Testis (tissue), 3 donors: Measurements from ENCODE around the gene CLPTM1L. TPM values are rescaled to one million over a fixed set of nuclear protein-coding genes. Genes with fewer than 3 reads are reported as not detected.
"Not testable (repeated sequence)": the region's sequence is repeated elsewhere in the genome, so short reads cannot be mapped to it uniquely, and the experiment has no call there.

Experiments
- DNase-seq: peaks from one replicate; pipeline ENCODE4 v3.0.0-alpha.2; 2019
- H3K27ac ChIP-seq, 2 donors: fragments of 200-600 bp; sonication (generic); one replicate each; pipeline ENCODE4 v1.5.1; 2019
- H3K27me3 ChIP-seq: fragments of 200-600 bp; sonication (generic); one replicate; pipeline ENCODE4 v1.5.1; 2019
- H3K36me3 ChIP-seq: fragments of 200-600 bp; sonication (generic); one replicate; pipeline ENCODE4 v1.5.1; 2017; ENCODE audit warnings: low read depth; ENCODE audit errors: missing control alignments
- H3K4me1 ChIP-seq: fragments of 200-600 bp; sonication (generic); one replicate; pipeline ENCODE4 v1.5.1; 2019
- H3K4me3 ChIP-seq, 2 donors: fragments of 200-600 bp; sonication (generic); one replicate each; pipeline ENCODE4 v1.5.1; 2017 to 2019
- H3K9me3 ChIP-seq: fragments of 200-600 bp; sonication (generic); one replicate; pipeline ENCODE4 v1.5.1; 2017
- POLR2A ChIP-seq: fragments of 450-650 bp; IDR thresholded peaks from one replicate; pipeline ENCODE4 v1.6.1; 2017; ENCODE audit warnings: antibody characterized with exemption, mild to moderate bottlenecking, moderate library complexity
- WGBS, 2 donors: methylation state at CpG; one replicate each; pipeline ENCODE4 v1.1.5; 2018; 5-methylcytosine and 5-hydroxymethylcytosine counted together
- intact Hi-C: fragments of 100-400 bp; cut with DNase I; formaldehyde crosslinking; loops from one replicate; pipeline ENCODE4 v1.15.1; 2023; ENCODE audit warnings: low total_unique reads
- polyA plus RNA-seq: library from polyadenylated mRNA; stranded (reverse); fragments of 350-450 nt; fragmentation: Illumina TruSeq; extraction: RNeasy Lipid Tissue Mini Kit (QIAGEN cat#74804); gene quantifications from one replicate; pipeline ENCODE4 v1.2.3, GENCODE V29; 2014; ENCODE audit warnings: low read depth, low replicate concordance; ENCODE audit not compliant: insufficient read depth
- total RNA-seq, 2 donors: library from RNA; depleted of rRNA; stranded (reverse); fragments of >200 nt; gene quantifications; one replicate each; pipeline ENCODE4 v1.2.3, GENCODE V29; 2016
- TF ChIP-seq, protein P1 (sequence below), 3 experiments: fragments of 450-650 bp in 2 of 3; fragments of 200-600 bp in 1 of 3; sonication (generic) in 1 of 3; IDR thresholded peaks; one replicate each; pipeline ENCODE4 v1.5.1; 2016 to 2019; ENCODE audit warnings: antibody characterized with exemption in 3 of 3, mild to moderate bottlenecking in 2 of 3, moderate library complexity in 1 of 3

CLPTM1L gene
- total and polyA plus RNA-seq, 3 donors from 2014 or later: 148 to 170 (median 150) TPM

GRCh38 chr5:1288439-1289335 lies 56.2 kb downstream of the CLPTM1L start:
- no peaks in the 10 kb centered on the region for H3K27me3 ChIP-seq
- DNase-seq: no peak
- no peak for TF ChIP-seq POLR2A
- TF ChIP-seq, protein P1, sequence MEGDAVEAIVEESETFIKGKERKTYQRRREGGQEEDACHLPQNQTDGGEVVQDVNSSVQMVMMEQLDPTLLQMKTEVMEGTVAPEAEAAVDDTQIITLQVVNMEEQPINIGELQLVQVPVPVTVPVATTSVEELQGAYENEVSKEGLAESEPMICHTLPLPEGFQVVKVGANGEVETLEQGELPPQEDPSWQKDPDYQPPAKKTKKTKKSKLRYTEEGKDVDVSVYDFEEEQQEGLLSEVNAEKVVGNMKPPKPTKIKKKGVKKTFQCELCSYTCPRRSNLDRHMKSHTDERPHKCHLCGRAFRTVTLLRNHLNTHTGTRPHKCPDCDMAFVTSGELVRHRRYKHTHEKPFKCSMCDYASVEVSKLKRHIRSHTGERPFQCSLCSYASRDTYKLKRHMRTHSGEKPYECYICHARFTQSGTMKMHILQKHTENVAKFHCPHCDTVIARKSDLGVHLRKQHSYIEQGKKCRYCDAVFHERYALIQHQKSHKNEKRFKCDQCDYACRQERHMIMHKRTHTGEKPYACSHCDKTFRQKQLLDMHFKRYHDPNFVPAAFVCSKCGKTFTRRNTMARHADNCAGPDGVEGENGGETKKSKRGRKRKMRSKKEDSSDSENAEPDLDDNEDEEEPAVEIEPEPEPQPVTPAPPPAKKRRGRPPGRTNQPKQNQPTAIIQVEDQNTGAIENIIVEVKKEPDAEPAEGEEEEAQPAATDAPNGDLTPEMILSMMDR (IDR thresholded peaks at IDR 0.05): no peak
- no peak overlapping the region for H3K4me3 ChIP-seq
- H3K4me1 ChIP-seq: no peaks in the 10 kb centered on the region
- intact Hi-C loops: no loop called here
- H3K36me3 ChIP-seq: no peaks in the 10 kb centered on the region
- no peak overlapping the region for H3K27ac ChIP-seq
- 91 to 94% methylated on average over 28 to 37 of the region's 37 CpGs for WGBS, 2 donors
- H3K9me3 ChIP-seq: no peaks in the 10 kb centered on the region

- Histone ChIP-seq H3K27me3 (no peaks in the 10 kb centered on the region), H3K27ac (no peak overlapping the region), H3K4me3 (no peak overlapping the region), H3K9me3 (no peaks in the 10 kb centered on the region), H3K36me3 (no peaks in the 10 kb centered on the region), H3K4me1 (no peaks in the 10 kb centered on the region)
- intact Hi-C loops: no loop called here
- WGBS, 2 donors: 92 to 93% methylated on average over 14 to 25 of the region's 25 CpGs
- TF ChIP-seq POLR2A: no peak
- TF ChIP-seq, protein P1 (IDR thresholded peaks at IDR 0.05): no peak
- DNase-seq: no peak
Observed at GRCh38 chr5:1285883-1286291, 59.0 kb downstream of the CLPTM1L start.

GRCh38 chr5:1285141-1285540 lies 59.8 kb downstream of the CLPTM1L start:
- no peaks in the 10 kb centered on the region for H3K9me3 ChIP-seq
- H3K36me3 ChIP-seq: no peaks in the 10 kb centered on the region
- no peaks in the 10 kb centered on the region for H3K4me1 ChIP-seq
- 89 to 90% methylated on average over 11 to 12 of the region's 12 CpGs for WGBS, 2 donors
- no peaks in the 10 kb centered on the region for H3K27me3 ChIP-seq
- no peak for DNase-seq
- H3K4me3 ChIP-seq: no peak overlapping the region
- H3K27ac ChIP-seq: no peak overlapping the region
- intact Hi-C loops: no loop called here
- TF ChIP-seq POLR2A: no peak
- TF ChIP-seq, protein P1 (IDR thresholded peaks at IDR 0.05): no peak

GRCh38 chr5:1284336-1284970 lies 60.4 kb downstream of the CLPTM1L start:
- H3K4me1 ChIP-seq, H3K36me3 ChIP-seq, H3K27me3 ChIP-seq, intact Hi-C loops, H3K27ac ChIP-seq, H3K9me3 ChIP-seq, DNase-seq, H3K4me3 ChIP-seq: not testable (repeated sequence)
- WGBS, 2 donors: 84 to 89% methylated on average over 24 to 26 of the region's 27 CpGs

GRCh38 chr5:1283729-1284041 lies 61.2 kb downstream of the CLPTM1L start:
- H3K27ac ChIP-seq, H3K27me3 ChIP-seq, H3K4me1 ChIP-seq, H3K4me3 ChIP-seq, H3K9me3 ChIP-seq, intact Hi-C loops, DNase-seq, H3K36me3 ChIP-seq: not testable (repeated sequence)
- WGBS, 2 donors: 83 to 91% methylated on average over 1 to 16 of the region's 16 CpGs

DNA sequence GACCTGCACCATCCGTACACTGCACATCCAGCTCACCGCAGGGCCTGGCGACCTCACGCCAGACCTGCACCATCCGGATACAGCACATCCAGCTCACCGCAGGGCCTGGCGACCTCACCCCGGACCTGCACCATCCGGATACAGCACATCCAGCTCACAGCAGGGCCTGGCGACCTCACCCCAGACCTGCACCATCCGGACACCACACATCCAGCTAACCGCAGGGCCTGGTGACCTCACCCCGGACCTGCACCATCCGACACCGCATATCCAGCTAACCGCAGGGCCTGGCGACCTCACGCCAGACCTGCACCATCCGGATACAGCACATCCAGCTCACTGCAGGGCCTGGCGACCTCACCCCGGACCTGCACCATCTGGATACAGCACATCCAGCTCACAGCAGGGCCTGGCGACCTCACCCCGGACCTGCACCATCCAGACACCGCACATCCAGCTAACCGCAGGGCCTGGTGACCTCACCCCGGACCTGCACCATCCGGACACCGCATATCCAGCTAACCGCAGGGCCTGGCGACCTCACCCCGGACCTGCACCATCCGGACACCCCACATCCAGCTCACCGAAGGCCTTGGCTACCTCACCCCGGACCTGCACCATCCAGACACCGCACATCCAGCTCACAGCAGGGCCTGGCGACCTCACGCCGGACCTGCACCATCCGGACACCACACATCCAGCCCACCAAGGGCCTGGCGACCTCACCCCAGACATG lies 61.7 kb downstream of the CLPTM1L start:
- H3K4me1 ChIP-seq, H3K4me3 ChIP-seq, H3K27me3 ChIP-seq, H3K27ac ChIP-seq, DNase-seq, intact Hi-C loops, H3K36me3 ChIP-seq, H3K9me3 ChIP-seq: not testable (repeated sequence)
- 89 to 91% methylated on average over 38 to 40 of the region's 40 CpGs for WGBS, 2 donors
